SK-N-SH (cell line): ENCODE measurements around the gene HDAC7.

Source experiments
- EP300 ChIP-seq, 2 experiments: IDR thresholded peaks; 2 replicates each; pipeline versions ENCODE4 v1.4.0 to v1.6.1; 2012; ENCODE audit warnings: borderline replicate concordance in 1 of 2, low read depth in 1 of 2, low read length in 1 of 2
- FOXM1 ChIP-seq: IDR thresholded peaks from 2 replicates; pipeline ENCODE4 v1.4.0; 2012; ENCODE audit warnings: low read depth, mild to moderate bottlenecking
- JUND ChIP-seq: IDR thresholded peaks from 2 replicates; pipeline ENCODE4 v1.4.0; 2012
- POLR2AphosphoS5 ChIP-seq: IDR thresholded peaks from 2 replicates; pipeline ENCODE4 v1.6.1; 2012; ENCODE audit warnings: low read depth, low read length
- RCOR1 ChIP-seq: fragments of 150-350 bp; IDR thresholded peaks from 2 replicates; pipeline ENCODE4 v1.6.1; 2017; ENCODE audit warnings: antibody characterized with exemption, low read length
- RFX5 ChIP-seq: IDR thresholded peaks from 2 replicates; pipeline ENCODE4 v1.6.1; 2012; ENCODE audit warnings: mild to moderate bottlenecking, improper control_type of control experiment, low read length
- TAF1 ChIP-seq: IDR thresholded peaks from 2 replicates; pipeline ENCODE4 v1.6.1; 2012; ENCODE audit warnings: low read depth, mild to moderate bottlenecking, low read length, moderate library complexity, borderline replicate concordance
- YY1 ChIP-seq: IDR thresholded peaks from 2 replicates; pipeline ENCODE4 v1.4.0; 2012; ENCODE audit warnings: low read depth, mild to moderate bottlenecking
- TF ChIP-seq, protein P1 (sequence below): IDR thresholded peaks from 2 replicates; pipeline ENCODE4 v1.4.0; 2012; ENCODE audit warnings: low read depth
- TF ChIP-seq, protein P2 (sequence below): fragments of 200-600 bp; sonication (generic); IDR thresholded peaks from 2 replicates; pipeline ENCODE4 v1.6.1; 2017; ENCODE audit warnings: antibody characterized with exemption, mild to moderate bottlenecking, moderate library complexity

- TF ChIP-seq YY1 (no peak), TAF1 (no peak), EP300 (IDR thresholded peaks at IDR 0.05; ENCODE audit: borderline replicate concordance in 1 of 2, low read depth in 1 of 2, low read length in 1 of 2) (no peak), RFX5 (no peak), POLR2AphosphoS5 (no peak), FOXM1 (no peak), RCOR1 (no peak), JUND (no peak)
- TF ChIP-seq, protein P1, sequence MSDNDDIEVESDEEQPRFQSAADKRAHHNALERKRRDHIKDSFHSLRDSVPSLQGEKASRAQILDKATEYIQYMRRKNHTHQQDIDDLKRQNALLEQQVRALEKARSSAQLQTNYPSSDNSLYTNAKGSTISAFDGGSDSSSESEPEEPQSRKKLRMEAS, result no peak
- TF ChIP-seq, protein P2, sequence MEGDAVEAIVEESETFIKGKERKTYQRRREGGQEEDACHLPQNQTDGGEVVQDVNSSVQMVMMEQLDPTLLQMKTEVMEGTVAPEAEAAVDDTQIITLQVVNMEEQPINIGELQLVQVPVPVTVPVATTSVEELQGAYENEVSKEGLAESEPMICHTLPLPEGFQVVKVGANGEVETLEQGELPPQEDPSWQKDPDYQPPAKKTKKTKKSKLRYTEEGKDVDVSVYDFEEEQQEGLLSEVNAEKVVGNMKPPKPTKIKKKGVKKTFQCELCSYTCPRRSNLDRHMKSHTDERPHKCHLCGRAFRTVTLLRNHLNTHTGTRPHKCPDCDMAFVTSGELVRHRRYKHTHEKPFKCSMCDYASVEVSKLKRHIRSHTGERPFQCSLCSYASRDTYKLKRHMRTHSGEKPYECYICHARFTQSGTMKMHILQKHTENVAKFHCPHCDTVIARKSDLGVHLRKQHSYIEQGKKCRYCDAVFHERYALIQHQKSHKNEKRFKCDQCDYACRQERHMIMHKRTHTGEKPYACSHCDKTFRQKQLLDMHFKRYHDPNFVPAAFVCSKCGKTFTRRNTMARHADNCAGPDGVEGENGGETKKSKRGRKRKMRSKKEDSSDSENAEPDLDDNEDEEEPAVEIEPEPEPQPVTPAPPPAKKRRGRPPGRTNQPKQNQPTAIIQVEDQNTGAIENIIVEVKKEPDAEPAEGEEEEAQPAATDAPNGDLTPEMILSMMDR, result no peak
Measured at GRCh38 chr12:47860279-47860841, 40.7 kb upstream of the HDAC7 start.
